MCF 10A (cell line): ENCODE results near the gene ATP10B. TPM values are rescaled to one million over a fixed set of nuclear protein-coding genes. Genes with fewer than 3 reads are reported as not detected.

Experiments
- BruUV-seq: library from RNA; stranded (reverse); fragments of 400-500 nt; replicated peaks from 2 replicates; lab custom pipeline; 2021; lab: Mats Ljungman, UMichigan
- CTCF ChIA-PET: fragments of 300-600 bp; sonication (Branson Sonifier 250); formaldehyde crosslinking; extraction: SDS; loops from one replicate; lab custom pipeline; 2021; ENCODE audit warnings: antibody characterized with exemption, inconsistent platforms; lab: Yijun Ruan, JAX
- POLR2A ChIA-PET: fragments of 300-600, 350-650 bp; sonication (Branson Sonifier 250); formaldehyde crosslinking; extraction: SDS; loops from one replicate; lab custom pipeline; 2020; ENCODE audit warnings: antibody characterized with exemption, inconsistent platforms; lab: Yijun Ruan, JAX
- DNase-seq: peaks from one replicate; pipeline ENCODE4 v3.0.0-alpha.2; 2018; ENCODE audit not compliant: unreplicated experiment
- H3K27ac Mint-ChIP-seq: one replicate; pipeline ENCODE4 v1.8.0; 2022; ENCODE audit warnings: mild to moderate bottlenecking, low read depth, mixed read lengths; ENCODE audit not compliant: unreplicated experiment
- H3K27me3 Mint-ChIP-seq: one replicate; pipeline ENCODE4 v1.8.0; 2022; ENCODE audit warnings: mixed read lengths; ENCODE audit not compliant: insufficient read depth, unreplicated experiment
- H3K36me3 Mint-ChIP-seq: one replicate; pipeline ENCODE4 v1.8.0; 2022; ENCODE audit warnings: mild to moderate bottlenecking, moderate library complexity, mixed read lengths; ENCODE audit not compliant: insufficient read depth, unreplicated experiment
- H3K4me1 Mint-ChIP-seq: one replicate; pipeline ENCODE4 v1.8.0; 2022; ENCODE audit warnings: mixed read lengths; ENCODE audit not compliant: insufficient read depth, unreplicated experiment
- H3K4me3 Mint-ChIP-seq: one replicate; pipeline ENCODE4 v1.8.0; 2022; ENCODE audit warnings: mild to moderate bottlenecking, moderate library complexity, mixed read lengths; ENCODE audit not compliant: unreplicated experiment
- H3K9me3 Mint-ChIP-seq: one replicate; pipeline ENCODE4 v1.8.0; 2022; ENCODE audit warnings: mixed read lengths; ENCODE audit not compliant: unreplicated experiment
- intact Hi-C: fragments of 100-400 bp; cut with micrococcal nuclease; formaldehyde crosslinking; loops from 2 replicates; pipeline ENCODE4 v1.14.1; 2022
- total RNA-seq: library from RNA; stranded (reverse); gene quantifications from 2 replicates; pipeline ENCODE4 v1.2.3, GENCODE V29; 2022
- TF ChIP-seq, protein P1 (sequence below): fragments of 200-600 bp; IDR thresholded peaks from one replicate; pipeline ENCODE4 v1.8.0; 2022; ENCODE audit warnings: antibody characterized with exemption, mild to moderate bottlenecking; ENCODE audit not compliant: unreplicated experiment

The ATP10B gene
- total RNA-seq, 1 experiment from 2014 or later: not detected

DNA sequence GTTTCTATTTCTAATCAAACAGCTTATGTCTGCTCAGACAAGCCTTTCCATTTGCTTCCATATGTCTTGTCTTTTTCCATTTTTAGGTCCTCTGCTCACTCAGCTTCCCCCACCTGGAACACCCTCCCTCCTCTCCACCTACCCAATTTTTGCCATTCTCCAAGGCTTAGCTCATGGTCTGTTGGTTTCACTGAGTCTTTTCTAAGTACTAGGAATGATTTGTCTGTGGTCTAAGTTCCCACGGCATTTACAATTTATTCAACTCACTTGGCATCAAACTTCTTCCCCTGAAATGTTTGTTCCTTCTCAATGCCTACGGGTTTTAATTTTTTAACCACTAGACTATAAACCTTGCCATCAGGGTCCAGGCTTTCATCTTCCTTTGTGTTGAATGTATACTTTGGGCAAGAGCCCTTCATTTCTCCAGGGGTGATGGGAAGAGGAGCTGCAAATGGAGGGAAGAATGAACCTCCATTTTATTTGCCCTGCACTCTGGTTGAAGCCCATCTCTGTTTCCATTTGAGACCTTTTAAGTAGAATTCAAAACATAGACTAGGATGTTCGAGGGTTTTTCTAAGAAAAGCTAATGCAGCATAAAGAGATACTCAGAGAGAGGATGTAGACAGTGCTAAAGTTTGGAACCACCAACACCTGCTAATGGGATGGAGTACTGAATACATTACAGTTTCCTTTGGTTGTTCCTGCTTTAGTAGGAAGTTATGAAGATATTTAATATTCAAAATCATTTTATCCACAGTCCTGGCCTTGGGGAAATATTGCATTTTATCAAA is 326.3 kb downstream of the ATP10B start:
- no peaks in the 10 kb centered on the region for H3K9me3 Mint-ChIP-seq
- BruUV-seq: no TSS peak

DNA sequence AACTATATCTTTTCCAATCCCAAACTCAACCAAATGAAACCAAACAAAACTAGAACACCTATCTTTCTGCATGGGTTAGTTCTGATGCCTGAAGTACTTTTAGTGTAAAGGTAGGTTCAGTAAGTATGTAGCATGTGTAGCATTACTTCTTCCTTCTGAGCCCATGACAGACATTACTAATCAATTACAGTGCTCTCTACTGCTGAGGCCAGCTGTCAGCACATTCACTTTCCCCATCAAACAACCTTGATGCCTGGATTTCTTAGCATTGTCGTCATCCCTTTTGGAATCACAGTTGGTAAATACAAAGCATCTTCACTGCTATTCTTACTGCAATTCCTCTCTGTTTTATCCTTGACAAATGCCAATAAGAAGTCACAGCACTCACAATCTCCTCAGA is 327.2 kb downstream of the ATP10B start:
- no peaks in the 10 kb centered on the region for H3K36me3 Mint-ChIP-seq
- POLR2A ChIA-PET: interaction anchor here (0.6 kb wide), 1 partner anchor 1052 kb away, joined by 4 read pairs; no protein-coding TSS in a partner anchor
- H3K4me3 Mint-ChIP-seq: no peak overlapping the region
- intact Hi-C loops: no loop called here
- TF ChIP-seq, protein P1, sequence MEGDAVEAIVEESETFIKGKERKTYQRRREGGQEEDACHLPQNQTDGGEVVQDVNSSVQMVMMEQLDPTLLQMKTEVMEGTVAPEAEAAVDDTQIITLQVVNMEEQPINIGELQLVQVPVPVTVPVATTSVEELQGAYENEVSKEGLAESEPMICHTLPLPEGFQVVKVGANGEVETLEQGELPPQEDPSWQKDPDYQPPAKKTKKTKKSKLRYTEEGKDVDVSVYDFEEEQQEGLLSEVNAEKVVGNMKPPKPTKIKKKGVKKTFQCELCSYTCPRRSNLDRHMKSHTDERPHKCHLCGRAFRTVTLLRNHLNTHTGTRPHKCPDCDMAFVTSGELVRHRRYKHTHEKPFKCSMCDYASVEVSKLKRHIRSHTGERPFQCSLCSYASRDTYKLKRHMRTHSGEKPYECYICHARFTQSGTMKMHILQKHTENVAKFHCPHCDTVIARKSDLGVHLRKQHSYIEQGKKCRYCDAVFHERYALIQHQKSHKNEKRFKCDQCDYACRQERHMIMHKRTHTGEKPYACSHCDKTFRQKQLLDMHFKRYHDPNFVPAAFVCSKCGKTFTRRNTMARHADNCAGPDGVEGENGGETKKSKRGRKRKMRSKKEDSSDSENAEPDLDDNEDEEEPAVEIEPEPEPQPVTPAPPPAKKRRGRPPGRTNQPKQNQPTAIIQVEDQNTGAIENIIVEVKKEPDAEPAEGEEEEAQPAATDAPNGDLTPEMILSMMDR: no peak
- CTCF ChIA-PET: interaction anchor here (1.1 to 2.6 kb wide), 3 partner anchors 15 to 1019 kb away, joined by 4 to 10 read pairs (median 9); no protein-coding TSS in a partner anchor
- no TSS peak for BruUV-seq
- peaks cover 7% of the 10 kb centered on the region for H3K4me1 Mint-ChIP-seq
- H3K27ac Mint-ChIP-seq: no peak overlapping the region
- no peak for DNase-seq
- H3K27me3 Mint-ChIP-seq: peaks cover 11% of the 10 kb centered on the region
- H3K9me3 Mint-ChIP-seq: no peaks in the 10 kb centered on the region

More for the DNA sequence above, 326.3 kb downstream of the ATP10B start:
- DNase-seq: no peak
- H3K4me3 Mint-ChIP-seq: no peak overlapping the region
- TF ChIP-seq, protein P1: no peak
- H3K36me3 Mint-ChIP-seq: no peaks in the 10 kb centered on the region
- peaks cover 7% of the 10 kb centered on the region for H3K4me1 Mint-ChIP-seq
- POLR2A ChIA-PET: no interaction called here
- H3K27me3 Mint-ChIP-seq: peaks cover 11% of the 10 kb centered on the region
- no peak overlapping the region for H3K27ac Mint-ChIP-seq
- CTCF ChIA-PET: interaction anchor here (0.6 to 4.0 kb wide), 6 partner anchors 16 to 1018 kb away, joined by 4 to 15 read pairs (median 6); no protein-coding TSS in a partner anchor
- intact Hi-C loops: no loop called here

DNA sequence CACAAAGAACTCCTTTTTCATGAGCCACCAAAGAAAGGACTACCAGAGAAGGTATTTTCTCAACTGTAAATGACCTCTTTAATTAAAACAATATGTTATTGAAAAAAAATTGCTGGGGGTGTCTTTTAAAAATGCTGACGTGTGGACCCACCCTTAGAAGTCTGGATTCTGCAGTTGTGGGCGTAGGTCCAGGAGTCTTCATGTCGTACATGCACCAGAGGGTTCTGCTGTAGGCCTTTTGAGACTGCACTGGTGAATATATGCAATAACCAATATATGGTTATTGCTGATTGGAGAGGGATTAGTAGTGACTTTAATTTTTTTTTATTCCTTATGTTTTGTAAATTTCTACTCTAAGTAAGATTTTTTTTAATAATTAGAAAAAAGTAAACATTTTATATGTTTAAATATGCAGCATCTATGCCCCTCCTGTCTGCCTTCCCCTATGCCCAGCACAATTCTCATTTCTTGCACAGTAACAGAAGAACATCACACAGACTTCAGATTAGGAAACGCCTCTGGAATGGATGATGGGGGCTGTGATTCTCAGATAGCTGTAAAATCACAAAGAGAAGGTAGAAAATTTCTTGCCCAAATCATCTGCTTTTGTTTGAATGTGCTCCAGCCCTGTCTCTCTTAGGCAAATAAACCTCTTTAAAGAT is 328.4 kb downstream of the ATP10B start:
- no peak overlapping the region for H3K4me3 Mint-ChIP-seq

GRCh38 chr5:160521392-160521663 is 330.7 kb downstream of the ATP10B start:
- POLR2A ChIA-PET: no interaction called here

More for the DNA sequence above, 328.4 kb downstream of the ATP10B start:
- H3K9me3 Mint-ChIP-seq: no peaks in the 10 kb centered on the region
- no peak overlapping the region for H3K27ac Mint-ChIP-seq
- H3K4me1 Mint-ChIP-seq: peaks cover 7% of the 10 kb centered on the region
- H3K27me3 Mint-ChIP-seq: peaks cover 11% of the 10 kb centered on the region
- BruUV-seq: no TSS peak
- intact Hi-C loops: no loop called here
- POLR2A ChIA-PET: no interaction called here
- TF ChIP-seq, protein P1: no peak
- DNase-seq: no peak
- H3K36me3 Mint-ChIP-seq: no peaks in the 10 kb centered on the region
- CTCF ChIA-PET: interaction anchor here (2.6 kb wide), 1 partner anchor 85 kb away, joined by 10 read pairs; no protein-coding TSS in a partner anchor

More at GRCh38 chr5:160521392-160521663, 330.7 kb downstream of the ATP10B start:
- intact Hi-C loops: no loop called here
- no peaks in the 10 kb centered on the region for H3K4me1 Mint-ChIP-seq
- H3K9me3 Mint-ChIP-seq: no peaks in the 10 kb centered on the region
- CTCF ChIA-PET: no interaction called here
- no TSS peak for BruUV-seq
- no peak for DNase-seq
- TF ChIP-seq, protein P1: no peak
- no peaks in the 10 kb centered on the region for H3K36me3 Mint-ChIP-seq
- H3K4me3 Mint-ChIP-seq: no peak overlapping the region
- H3K27me3 Mint-ChIP-seq: peaks cover 2% of the 10 kb centered on the region
- H3K27ac Mint-ChIP-seq: no peak overlapping the region
